ENCODE results near the gene AIFM2.
"Not testable (repeated sequence)": the region's sequence is repeated elsewhere in the genome, so short reads cannot be mapped to it uniquely, and the experiment has no call there.

Gene AIFM2

GRCh38 chr10:70090013-70090412 is 42.6 kb downstream of the AIFM2 start:
- FAIRE-seq: no peak

GRCh38 chr10:70088308-70088698 is 44.3 kb downstream of the AIFM2 start:
- FAIRE-seq: no peak

GRCh38 chr10:70087616-70088307 is 44.9 kb downstream of the AIFM2 start:
- FAIRE-seq: no peak

- no peak for FAIRE-seq
Observed at GRCh38 chr10:70085975-70086613, 46.5 kb downstream of the AIFM2 start.

DNA sequence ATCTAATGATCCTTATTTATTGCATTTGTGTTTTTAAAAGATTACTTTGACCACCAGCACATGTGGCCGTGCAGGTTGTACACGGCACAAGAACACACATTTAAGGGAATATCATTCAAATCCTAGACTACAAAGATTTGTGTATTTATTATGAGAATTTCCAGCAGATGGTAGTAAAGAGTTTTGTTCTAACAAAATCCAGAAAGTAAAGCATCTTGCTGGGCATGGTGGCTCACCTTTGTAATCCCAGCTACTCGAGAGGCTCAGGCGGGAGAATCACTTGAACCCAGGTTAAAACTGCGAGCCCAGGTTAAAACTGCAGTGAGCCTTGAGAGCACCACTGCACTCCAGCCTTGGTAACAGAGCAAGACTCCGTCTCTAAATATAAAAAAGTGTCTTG is 48.4 kb downstream of the AIFM2 start:
- FAIRE-seq: no peak

DNA sequence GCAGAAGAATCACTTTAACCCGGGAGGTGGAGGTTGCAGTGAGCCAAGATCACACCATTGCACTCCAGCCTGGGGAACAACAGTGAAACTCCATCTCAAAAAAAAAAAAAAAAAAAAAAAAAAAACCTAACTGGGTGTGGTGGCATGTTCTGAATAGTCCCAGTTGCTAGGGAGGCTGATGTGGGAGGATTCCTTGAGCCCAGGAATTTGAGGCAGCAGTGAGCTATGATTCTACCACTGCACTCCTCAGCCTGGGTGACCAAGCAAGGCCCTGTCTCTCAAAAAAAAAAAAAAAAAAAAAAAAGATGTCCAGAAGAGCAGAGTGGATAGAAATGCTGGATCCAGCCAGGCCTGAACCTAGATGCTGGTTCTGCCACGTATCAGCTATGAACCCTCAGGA is 51.8 kb downstream of the AIFM2 start:
- not testable (repeated sequence) for FAIRE-seq

- no peak for FAIRE-seq
Observed at GRCh38 chr10:70078937-70079336, 53.7 kb downstream of the AIFM2 start.

GRCh38 chr10:70078329-70078728 is 54.3 kb downstream of the AIFM2 start:
- FAIRE-seq: no peak

- no peak for FAIRE-seq
Observed at GRCh38 chr10:70074971-70075370, 57.7 kb downstream of the AIFM2 start.

DNA sequence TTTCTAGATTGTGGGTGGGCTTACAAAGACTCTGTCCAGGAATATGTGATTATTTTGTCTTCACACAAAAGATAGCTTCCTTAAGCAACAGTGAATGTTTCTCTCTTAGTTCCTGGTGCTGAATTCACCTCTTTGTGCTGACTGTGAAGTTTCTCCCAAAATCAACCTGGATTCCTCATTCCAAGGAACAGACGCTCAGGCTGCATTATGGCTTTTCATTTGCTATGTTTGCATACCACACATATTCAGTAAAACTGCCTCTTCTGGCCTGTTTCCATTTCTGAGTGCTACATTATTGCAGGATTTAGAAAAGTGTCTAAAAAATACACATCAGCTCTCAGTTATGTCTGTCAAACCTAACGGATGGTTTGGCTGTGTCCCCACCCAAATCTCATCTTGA is 58.5 kb downstream of the AIFM2 start:
- FAIRE-seq: no peak

GRCh38 chr10:70070834-70071233 is 61.8 kb downstream of the AIFM2 start:
- no peak for FAIRE-seq

GRCh38 chr10:70069346-70069745 is 63.3 kb downstream of the AIFM2 start:
- no peak for FAIRE-seq

DNA sequence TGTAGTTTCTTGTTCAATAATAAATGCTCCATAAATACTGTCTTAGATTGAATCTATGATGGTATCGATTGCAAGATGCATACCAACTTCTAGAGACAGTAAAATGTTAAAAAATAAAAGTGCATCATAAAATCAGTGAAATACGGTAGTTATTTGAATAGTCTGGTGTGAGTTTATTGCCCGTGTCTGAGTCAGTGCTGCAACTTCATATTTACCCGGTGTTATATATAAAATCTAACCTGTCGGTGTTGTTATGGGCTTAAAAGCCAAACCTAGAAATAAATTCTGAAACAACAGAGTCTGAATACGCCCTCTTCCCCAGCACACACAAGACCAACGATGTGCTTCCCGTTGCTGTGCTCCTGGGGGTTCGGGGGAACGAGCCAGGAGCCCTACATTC is 63.7 kb downstream of the AIFM2 start:
- no peak for FAIRE-seq

- FAIRE-seq: no peak
Observed at GRCh38 chr10:70067586-70067985, 65.0 kb downstream of the AIFM2 start.

- no peak for FAIRE-seq
Observed at GRCh38 chr10:70066190-70066589, 66.4 kb downstream of the AIFM2 start.

GRCh38 chr10:70064486-70064885 is 68.1 kb downstream of the AIFM2 start:
- no peak for FAIRE-seq

DNA sequence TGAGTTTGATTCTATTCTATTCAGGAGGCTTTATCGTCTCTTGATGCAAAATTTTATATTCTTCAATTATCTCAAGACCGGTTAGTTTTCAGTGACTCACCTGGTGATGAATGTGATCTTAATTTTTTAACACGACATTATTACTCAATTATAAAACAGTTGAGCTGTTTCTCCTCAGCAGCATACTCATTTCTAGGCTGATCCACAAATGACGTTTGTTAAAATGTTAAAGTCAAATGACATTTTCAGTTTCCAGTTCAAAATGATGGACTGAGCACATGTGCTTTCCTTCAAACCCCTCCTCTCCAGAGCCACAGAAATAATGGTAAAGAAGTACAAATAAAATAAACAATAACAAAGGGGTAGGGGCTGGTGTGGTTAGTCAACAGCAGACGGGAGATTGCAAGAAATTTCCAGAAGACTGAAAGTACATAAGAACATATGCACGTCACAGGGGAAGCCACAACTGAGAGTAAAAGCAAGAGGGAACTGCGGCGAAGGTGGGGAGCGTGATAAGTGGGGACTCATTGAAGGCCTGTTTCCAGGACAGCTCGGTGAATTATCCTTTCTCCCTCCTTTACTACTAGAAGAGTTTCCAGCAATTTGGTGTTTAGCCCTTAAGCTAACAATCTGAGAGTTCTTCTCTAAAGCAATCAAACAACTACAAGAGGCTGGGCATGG is 69.1 kb downstream of the AIFM2 start:
- no peak for FAIRE-seq

All from G401.6 (cell line).